Stimulated activated CD4-positive, alpha-beta T cell treated with anti-CD3 and anti-CD28 coated beads, Interleukin-15, amount 100 ng/mL, for 1 hour (primary cell): ENCODE measurements around the gene RSAD1.

Experiments
- DNase-seq, 2 donors: peaks; one replicate each; pipeline ENCODE4 v3.0.0-alpha.2; 2020; ENCODE audit warnings: low read depth in 1 of 2, low spot score in 1 of 2

Gene RSAD1

GRCh38 chr17:50478391-50479381 lies at the start of gene RSAD1:
Gene RSAD1, plus strand, starts transcription at chr17:50478860. Its CDS starts 25 bp downstream, at chr17:50478885.
- DNase-seq = peak; percentile 74 to 81

- DNase-seq = no peak
Observed at GRCh38 chr17:50429793-50430192, 48.9 kb upstream of the RSAD1 start.

- no peak for DNase-seq
Observed at GRCh38 chr17:50430821-50431618, 47.6 kb upstream of the RSAD1 start.

GRCh38 chr17:50432125-50432762 lies 46.4 kb upstream of the RSAD1 start:
- DNase-seq = no peak

- DNase-seq = no peak
Observed at GRCh38 chr17:50437409-50437808, 41.3 kb upstream of the RSAD1 start.

GRCh38 chr17:50439008-50439407 lies 39.7 kb upstream of the RSAD1 start:
- no peak for DNase-seq

GRCh38 chr17:50440172-50440837 lies 38.4 kb upstream of the RSAD1 start:
- no peak for DNase-seq

- no peak for DNase-seq
Observed at GRCh38 chr17:50440838-50441829, 37.5 kb upstream of the RSAD1 start.

- no peak for DNase-seq
Observed at GRCh38 chr17:50443505-50443974, 35.1 kb upstream of the RSAD1 start.

- DNase-seq = no peak
Observed at GRCh38 chr17:50444841-50445715, 33.6 kb upstream of the RSAD1 start.

- no peak for DNase-seq
Observed at GRCh38 chr17:50445730-50446325, 32.8 kb upstream of the RSAD1 start.

GRCh38 chr17:50447870-50448595 lies 30.6 kb upstream of the RSAD1 start:
- no peak for DNase-seq

GRCh38 chr17:50448643-50449042 lies 30.0 kb upstream of the RSAD1 start:
- DNase-seq = no peak

- DNase-seq = no peak
Observed at GRCh38 chr17:50451943-50452629, 26.6 kb upstream of the RSAD1 start.

GRCh38 chr17:50452630-50453300 lies 25.9 kb upstream of the RSAD1 start:
- DNase-seq = no peak

- DNase-seq = no peak
Observed at GRCh38 chr17:50453901-50454300, 24.8 kb upstream of the RSAD1 start.
